Testis (tissue), 2 donors: ENCODE measurements around the gene CACNA1C.

Experiments used
- POLR2A ChIP-seq: fragments of 450-650 bp; IDR thresholded peaks from one replicate; pipeline ENCODE4 v1.6.1; 2017; ENCODE audit warnings: antibody characterized with exemption, mild to moderate bottlenecking, moderate library complexity
- TF ChIP-seq, protein P1 (sequence below), 3 experiments: fragments of 450-650 bp in 2 of 3; fragments of 200-600 bp in 1 of 3; sonication (generic) in 1 of 3; IDR thresholded peaks; one replicate each; pipeline ENCODE4 v1.5.1; 2016 to 2019; ENCODE audit warnings: antibody characterized with exemption in 3 of 3, mild to moderate bottlenecking in 2 of 3, moderate library complexity in 1 of 3

- TF ChIP-seq POLR2A = no peak
- TF ChIP-seq, protein P1, sequence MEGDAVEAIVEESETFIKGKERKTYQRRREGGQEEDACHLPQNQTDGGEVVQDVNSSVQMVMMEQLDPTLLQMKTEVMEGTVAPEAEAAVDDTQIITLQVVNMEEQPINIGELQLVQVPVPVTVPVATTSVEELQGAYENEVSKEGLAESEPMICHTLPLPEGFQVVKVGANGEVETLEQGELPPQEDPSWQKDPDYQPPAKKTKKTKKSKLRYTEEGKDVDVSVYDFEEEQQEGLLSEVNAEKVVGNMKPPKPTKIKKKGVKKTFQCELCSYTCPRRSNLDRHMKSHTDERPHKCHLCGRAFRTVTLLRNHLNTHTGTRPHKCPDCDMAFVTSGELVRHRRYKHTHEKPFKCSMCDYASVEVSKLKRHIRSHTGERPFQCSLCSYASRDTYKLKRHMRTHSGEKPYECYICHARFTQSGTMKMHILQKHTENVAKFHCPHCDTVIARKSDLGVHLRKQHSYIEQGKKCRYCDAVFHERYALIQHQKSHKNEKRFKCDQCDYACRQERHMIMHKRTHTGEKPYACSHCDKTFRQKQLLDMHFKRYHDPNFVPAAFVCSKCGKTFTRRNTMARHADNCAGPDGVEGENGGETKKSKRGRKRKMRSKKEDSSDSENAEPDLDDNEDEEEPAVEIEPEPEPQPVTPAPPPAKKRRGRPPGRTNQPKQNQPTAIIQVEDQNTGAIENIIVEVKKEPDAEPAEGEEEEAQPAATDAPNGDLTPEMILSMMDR (IDR thresholded peaks at IDR 0.05) = no peak
These were observed 432.9 kb downstream of the CACNA1C start for GRCh38 chr12:2485681-2486080.
